BE2C (cell line): ENCODE results near the gene ACOX1.

Source experiments
- DNase-seq: peaks from one replicate; pipeline ENCODE4 v3.0.0-alpha.2; 2020
- H3K27me3 ChIP-seq: fragments of 250-450 bp; sonication (Bioruptor Pico); 2 replicates; pipeline ENCODE4 v1.5.1; 2020; ENCODE audit warnings: mild to moderate bottlenecking
- H3K36me3 ChIP-seq: fragments of 250-450 bp; sonication (Bioruptor Pico); 2 replicates; pipeline ENCODE4 v1.5.1; 2020; ENCODE audit warnings: mild to moderate bottlenecking
- H3K4me1 ChIP-seq: fragments of 250-450 bp; sonication (Bioruptor Pico); 2 replicates; pipeline ENCODE4 v1.5.1; 2020
- H3K4me3 ChIP-seq: 2 replicates; pipeline ENCODE4 v1.5.1; 2011; ENCODE audit warnings: low read depth, low read length
- H3K9me3 ChIP-seq: fragments of 250-450 bp; sonication (Bioruptor Pico); 2 replicates; pipeline ENCODE4 v1.5.1; 2020
- CTCF ChIP-seq: IDR thresholded peaks from 2 replicates; pipeline ENCODE4 v1.5.1; 2012; ENCODE audit warnings: mild to moderate bottlenecking, low read depth, low read length

ACOX1 gene

GRCh38 chr17:76017481-76018339 lies 38.7 kb upstream of the ACOX1 start:
- peaks cover 3% of the 10 kb centered on the region; the same call in 1 of the 2 replicates for H3K4me1 ChIP-seq
- no peaks in the 10 kb centered on the region for H3K27me3 ChIP-seq
- no peaks in the 10 kb centered on the region for H3K36me3 ChIP-seq
- H3K4me3 ChIP-seq = no peak overlapping the region
- no peak for TF ChIP-seq CTCF
- no peaks in the 10 kb centered on the region for H3K9me3 ChIP-seq
- no peak for DNase-seq

GRCh38 chr17:76014925-76015261 lies 35.9 kb upstream of the ACOX1 start:
- Histone ChIP-seq H3K27me3 (no peaks in the 10 kb centered on the region), H3K9me3 (no peaks in the 10 kb centered on the region), H3K36me3 (no peaks in the 10 kb centered on the region), H3K4me1 (peaks cover 3% of the 10 kb centered on the region; the same call in 1 of the 2 replicates), H3K4me3 (peak overlapping the region; percentile 21)
- TF ChIP-seq CTCF = peak; percentile 6; the same call in 1 of the 2 replicates
- peak; percentile 66 for DNase-seq

- DNase-seq = peak; percentile 88
- H3K4me3 ChIP-seq = peak overlapping the region; percentile 21
These were observed 35.3 kb upstream of the ACOX1 start for GRCh38 chr17:76014100-76014924.

GRCh38 chr17:76013377-76013932 lies 34.5 kb upstream of the ACOX1 start:
- Histone ChIP-seq H3K9me3 (no peaks in the 10 kb centered on the region), H3K4me1 (peaks cover 3% of the 10 kb centered on the region; the same call in 1 of the 2 replicates), H3K36me3 (no peaks in the 10 kb centered on the region), H3K27me3 (no peaks in the 10 kb centered on the region), H3K4me3 (no peak overlapping the region)
- no peak for DNase-seq
- no peak for TF ChIP-seq CTCF

More at GRCh38 chr17:76014100-76014924, 35.3 kb upstream of the ACOX1 start:
- peaks cover 3% of the 10 kb centered on the region; the same call in 1 of the 2 replicates for H3K4me1 ChIP-seq
- peak; percentile 95 for TF ChIP-seq CTCF
- H3K9me3 ChIP-seq = no peaks in the 10 kb centered on the region
- no peaks in the 10 kb centered on the region for H3K27me3 ChIP-seq
- no peaks in the 10 kb centered on the region for H3K36me3 ChIP-seq

- H3K4me3 ChIP-seq = no peak overlapping the region
- no peaks in the 10 kb centered on the region for H3K27me3 ChIP-seq
- no peak for DNase-seq
- no peak for TF ChIP-seq CTCF
- no peaks in the 10 kb centered on the region for H3K4me1 ChIP-seq
- no peaks in the 10 kb centered on the region for H3K9me3 ChIP-seq
- no peaks in the 10 kb centered on the region for H3K36me3 ChIP-seq
These were observed 33.0 kb upstream of the ACOX1 start for GRCh38 chr17:76011951-76012350.
